Activated CD4-positive, alpha-beta T cell treated with anti-CD3 and anti-CD28 coated beads for 24 hours (primary cell): ENCODE measurements around the gene PCGF1.

Experiments used
- DNase-seq, 2 donors: peaks; one replicate each; pipeline ENCODE4 v3.0.0-alpha.2; 2020; ENCODE audit warnings: low read depth in 2 of 2

PCGF1 gene

GRCh38 chr2:74515271-74515980 lies 7.9 kb upstream of the PCGF1 start:
- DNase-seq, result no peak

GRCh38 chr2:74514368-74515270 lies 7.1 kb upstream of the PCGF1 start, which contains the start of gene TLX2:
Gene TLX2 (plus strand): TSS chr2:74514450. CDS start chr2:74514807, 357 bp downstream.
- no peak for DNase-seq

GRCh38 chr2:74513605-74514367 lies 6.3 kb upstream of the PCGF1 start:
- no peak for DNase-seq

- no peak for DNase-seq
Observed at GRCh38 chr2:74512744-74513604, 5.5 kb upstream of the PCGF1 start.

GRCh38 chr2:74511104-74511989 lies 3.9 kb upstream of the PCGF1 start:
- DNase-seq, result no peak

GRCh38 chr2:74510272-74510671 lies 2.8 kb upstream of the PCGF1 start:
- DNase-seq, result no peak

GRCh38 chr2:74507926-74508520 lies 528 bp upstream of the PCGF1 start:
- no peak for DNase-seq

GRCh38 chr2:74505448-74506246 lies 1.8 kb downstream of the PCGF1 start:
- DNase-seq, result no peak

GRCh38 chr2:74504591-74504990 lies 2.9 kb downstream of the PCGF1 start:
- no peak for DNase-seq

GRCh38 chr2:74503506-74504475 lies 3.7 kb downstream of the PCGF1 start:
- DNase-seq, result no peak

GRCh38 chr2:74502720-74503505 lies 4.6 kb downstream of the PCGF1 start:
- no peak for DNase-seq

GRCh38 chr2:74502147-74502719 lies 5.3 kb downstream of the PCGF1 start:
- DNase-seq, result no peak

GRCh38 chr2:74501335-74502071 lies 6.0 kb downstream of the PCGF1 start:
- DNase-seq, result no peak

GRCh38 chr2:74500578-74500946 lies 6.9 kb downstream of the PCGF1 start:
- no peak for DNase-seq

- no peak for DNase-seq
Observed at GRCh38 chr2:74499940-74500577, 7.4 kb downstream of the PCGF1 start.
